Measurements from ENCODE around the gene SFRP5.

The SFRP5 gene

GRCh38 chr10:97771913-97772823 lies at the start of gene SFRP5:
SFRP5 (minus strand) TSS chr10:97771999; CDS start chr10:97771833, 166 bp downstream.
- DNase-seq: no peak

- no peak for DNase-seq
Observed at GRCh38 chr10:97820096-97820704, 48.4 kb upstream of the SFRP5 start.

GRCh38 chr10:97818572-97818971 lies 46.8 kb upstream of the SFRP5 start:
- no peak for DNase-seq

- no peak for DNase-seq
Observed at GRCh38 chr10:97816609-97817008, 44.8 kb upstream of the SFRP5 start.

- no peak for DNase-seq
Observed at GRCh38 chr10:97814996-97815395, 43.2 kb upstream of the SFRP5 start.

- no peak for DNase-seq
Observed at GRCh38 chr10:97813311-97813710, 41.5 kb upstream of the SFRP5 start.

GRCh38 chr10:97812696-97813095 lies 40.9 kb upstream of the SFRP5 start:
- DNase-seq: no peak

- no peak for DNase-seq
Observed at GRCh38 chr10:97811958-97812357, 40.2 kb upstream of the SFRP5 start.

- no peak for DNase-seq
Observed at GRCh38 chr10:97810446-97810845, 38.6 kb upstream of the SFRP5 start.

- DNase-seq: no peak
Observed at GRCh38 chr10:97805949-97806348, 34.1 kb upstream of the SFRP5 start.

GRCh38 chr10:97805096-97805884 lies 33.5 kb upstream of the SFRP5 start:
- DNase-seq: no peak

GRCh38 chr10:97801422-97801821 lies 29.6 kb upstream of the SFRP5 start:
- DNase-seq: no peak

- no peak for DNase-seq
Observed at GRCh38 chr10:97800474-97800873, 28.7 kb upstream of the SFRP5 start.

GRCh38 chr10:97798958-97799610 lies 27.3 kb upstream of the SFRP5 start:
- no peak for DNase-seq

GRCh38 chr10:97796651-97797050 lies 24.9 kb upstream of the SFRP5 start:
- DNase-seq: no peak

GRCh38 chr10:97795886-97796285 lies 24.1 kb upstream of the SFRP5 start:
- no peak for DNase-seq

GRCh38 chr10:97791824-97792721 lies 20.3 kb upstream of the SFRP5 start:
- DNase-seq: peak; percentile 42

- DNase-seq: no peak
Observed at GRCh38 chr10:97789770-97790397, 18.1 kb upstream of the SFRP5 start.

GRCh38 chr10:97788552-97789442 lies 17.0 kb upstream of the SFRP5 start:
- peak; percentile 11 for DNase-seq

GRCh38 chr10:97785731-97786130 lies 13.9 kb upstream of the SFRP5 start:
- no peak for DNase-seq

Measured in NCI-H2227 treated with DMSO at 0.1 percent for 48 hours (cell line).